Panc1 (cell line): ENCODE measurements around the gene ROBO3.

ENCODE experiments used
- CTCF ChIP-seq: fragments of 450-650 bp; IDR thresholded peaks from 2 replicates; pipeline ENCODE4 v1.5.1; 2017; ENCODE audit warnings: mild to moderate bottlenecking
- REST ChIP-seq, 2 experiments: IDR thresholded peaks; 2 replicates each; pipeline ENCODE4 v1.6.1; 2011 to 2012; ENCODE audit warnings: low read depth in 2 of 2, control low read depth in 1 of 2, low read length in 1 of 2, mild to moderate bottlenecking in 1 of 2, moderate library complexity in 1 of 2; ENCODE audit not compliant: insufficient read depth in 1 of 2
- SIN3A ChIP-seq: IDR thresholded peaks from 2 replicates; pipeline ENCODE4 v1.6.1; 2012; ENCODE audit warnings: low read depth, mild to moderate bottlenecking, low read length, moderate library complexity, borderline replicate concordance; ENCODE audit not compliant: insufficient read depth
- TCF7L2 ChIP-seq: IDR thresholded peaks from 2 replicates; pipeline ENCODE4 v1.6.1; 2011; ENCODE audit warnings: mild to moderate bottlenecking, low read depth, low read length, inconsistent platforms

GRCh38 chr11:124893781-124894401, 28.7 kb downstream of the ROBO3 start:
- TF ChIP-seq CTCF (no peak), SIN3A (no peak), TCF7L2 (no peak), REST (IDR thresholded peaks at IDR 0.05; ENCODE audit: insufficient read depth in 1 of 2, low read depth in 2 of 2, low read length in 1 of 2) (no peak)
